Measurements from ENCODE around the gene RPL4. TPM values are rescaled to one million over a fixed set of nuclear protein-coding genes. Genes with fewer than 3 reads are reported as not detected.

The RPL4 gene
- total and polyA plus RNA-seq, 2 experiments from 2014 or later, result 2,989 to 6,082 TPM

DNA sequence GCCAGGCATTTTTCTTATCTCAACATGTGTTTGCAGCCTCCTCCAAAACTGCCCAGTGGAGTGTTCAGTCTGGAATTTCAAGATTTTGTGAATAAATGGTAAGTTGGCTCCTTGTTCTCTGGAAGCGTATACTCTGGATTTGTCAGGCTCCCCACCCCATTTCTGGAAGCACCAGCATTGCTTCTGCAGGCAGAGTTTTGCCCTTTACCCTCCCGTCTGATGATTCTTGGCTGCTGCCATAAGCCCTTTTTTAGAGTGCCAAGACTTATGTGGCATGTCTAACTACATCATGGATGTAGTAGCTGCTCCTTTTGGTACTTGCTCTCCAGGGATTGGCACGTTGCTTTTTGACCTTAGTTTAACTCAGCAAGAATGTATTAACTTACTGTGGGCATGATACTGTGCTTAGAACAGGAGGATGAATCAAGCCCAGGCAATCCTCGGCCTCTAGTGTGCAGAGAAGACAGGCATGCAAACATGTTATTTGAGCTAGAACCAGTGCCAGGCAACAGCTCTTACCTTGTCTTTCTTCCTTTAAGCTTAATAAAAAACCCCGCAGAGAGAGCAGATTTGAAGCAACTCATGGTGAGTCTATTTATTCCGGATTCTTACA lies 15.4 kb downstream of the RPL4 start:
- Histone ChIP-seq H3K4me1 (ENCODE audit: insufficient read depth) (no peaks in the 10 kb centered on the region), H3K4me3 (no peak overlapping the region), H2AFZ (no peak overlapping the region), H4K20me1 (replicated peaks; ENCODE audit: insufficient read depth) (peaks cover 8% of the 10 kb centered on the region), H3K27me3 (ENCODE audit: insufficient read depth) (no peaks in the 10 kb centered on the region), H3K9me2 (ENCODE audit: insufficient read depth) (no peaks in the 10 kb centered on the region), H3K4me2 (no peak overlapping the region), H3F3A (replicated peaks; ENCODE audit: low read depth) (0 out of 2 replicates have a peak, but pooled peaks cover 12% of the 10 kb centered on the region), H3K27ac (ENCODE audit: low read depth) (no peak overlapping the region), H3K36me3 (ENCODE audit: insufficient read depth) (peaks cover 17% of the 10 kb centered on the region), H3K79me2 (replicated peaks; ENCODE audit: insufficient read depth) (peaks cover 3% of the 10 kb centered on the region; the same call in 1 of the 2 replicates)
- Mint-ChIP-seq H3K36me3 (ENCODE audit: low read depth) (peaks cover 68% of the 10 kb centered on the region), H3K4me1 (peaks cover 3% of the 10 kb centered on the region), H3K27me3 (ENCODE audit: insufficient read depth, low read depth, poor library complexity) (peaks cover 5% of the 10 kb centered on the region), H3K4me3 (no peak overlapping the region), H3K9me3 (no peaks in the 10 kb centered on the region), H3K27ac (peak overlapping the region; percentile 32; the same call in 1 of the 2 replicates)
- DNase-seq (ENCODE audit: low spot score) (no peak), ATAC-seq (no peak)
- no peak for TF ChIP-seq STAT1 (IDR thresholded peaks at IDR 0.05; ENCODE audit: unreplicated experiment)
- no peak for TF ChIP-seq JUNB (IDR thresholded peaks at IDR 0.05; ENCODE audit: unreplicated experiment)

DNA sequence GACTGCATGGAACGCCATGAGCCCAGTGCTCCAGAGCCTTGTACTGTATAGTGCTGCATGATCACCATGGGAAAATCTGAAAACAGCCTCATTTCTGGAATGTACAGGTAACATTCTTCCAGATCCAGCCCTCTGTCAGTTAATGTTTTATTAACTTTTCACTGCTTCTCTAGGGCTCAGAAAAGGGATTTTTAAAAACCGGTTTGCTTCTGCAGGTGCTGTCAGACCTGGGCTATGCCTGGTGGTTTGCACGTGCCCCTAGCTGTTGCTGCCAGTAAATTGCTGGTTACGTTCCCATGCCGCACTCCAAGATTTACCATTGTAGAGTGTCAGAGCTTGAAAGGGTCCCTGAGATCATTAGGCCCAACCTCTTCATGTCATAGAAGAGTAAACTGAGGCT lies 16.1 kb downstream of the RPL4 start:
- peaks cover 63% of the 10 kb centered on the region for H3K36me3 Mint-ChIP-seq (ENCODE audit: low read depth)
- no peaks in the 10 kb centered on the region for H3K4me1 Mint-ChIP-seq
- no peak overlapping the region for H3K27ac Mint-ChIP-seq
- Histone ChIP-seq H3K4me3 (no peak overlapping the region), H3K36me3 (ENCODE audit: insufficient read depth) (peaks cover 9% of the 10 kb centered on the region), H2AFZ (no peak overlapping the region), H4K20me1 (replicated peaks; ENCODE audit: insufficient read depth) (peaks cover 8% of the 10 kb centered on the region; the same call in 1 of the 2 replicates), H3K27ac (ENCODE audit: low read depth) (no peak overlapping the region), H3K4me2 (no peak overlapping the region), H3K4me1 (ENCODE audit: insufficient read depth) (no peaks in the 10 kb centered on the region), H3F3A (replicated peaks; ENCODE audit: low read depth) (0 out of 2 replicates have a peak, but pooled peaks cover 10% of the 10 kb centered on the region), H3K27me3 (ENCODE audit: insufficient read depth) (no peaks in the 10 kb centered on the region), H3K79me2 (replicated peaks; ENCODE audit: insufficient read depth) (0 out of 2 replicates have a peak, but pooled peaks cover 3% of the 10 kb centered on the region), H3K9me2 (ENCODE audit: insufficient read depth) (no peaks in the 10 kb centered on the region)
- DNase-seq (ENCODE audit: low spot score), result no peak
- no peak for ATAC-seq
- H3K9me3 Mint-ChIP-seq, result no peaks in the 10 kb centered on the region
- H3K27me3 Mint-ChIP-seq (ENCODE audit: insufficient read depth, low read depth, poor library complexity), result peaks cover 8% of the 10 kb centered on the region
- no peak overlapping the region for H3K4me3 Mint-ChIP-seq
- TF ChIP-seq ZNF114 (CRISPR knock-in tag; IDR thresholded peaks at IDR 0.05) (no peak), ZNF331 (CRISPR knock-in tag; IDR thresholded peaks at IDR 0.05; ENCODE audit: low read depth) (no peak), POLR2AphosphoS5 (IDR thresholded peaks at IDR 0.05; ENCODE audit: low read depth) (no peak), JUNB (IDR thresholded peaks at IDR 0.05; ENCODE audit: unreplicated experiment) (no peak), NANOG (IDR thresholded peaks at IDR 0.05; ENCODE audit: borderline replicate concordance) (no peak), EZH2 (IDR thresholded peaks at IDR 0.05; ENCODE audit: low read depth, unreplicated experiment) (no peak)
- TF ChIP-seq, protein P1, sequence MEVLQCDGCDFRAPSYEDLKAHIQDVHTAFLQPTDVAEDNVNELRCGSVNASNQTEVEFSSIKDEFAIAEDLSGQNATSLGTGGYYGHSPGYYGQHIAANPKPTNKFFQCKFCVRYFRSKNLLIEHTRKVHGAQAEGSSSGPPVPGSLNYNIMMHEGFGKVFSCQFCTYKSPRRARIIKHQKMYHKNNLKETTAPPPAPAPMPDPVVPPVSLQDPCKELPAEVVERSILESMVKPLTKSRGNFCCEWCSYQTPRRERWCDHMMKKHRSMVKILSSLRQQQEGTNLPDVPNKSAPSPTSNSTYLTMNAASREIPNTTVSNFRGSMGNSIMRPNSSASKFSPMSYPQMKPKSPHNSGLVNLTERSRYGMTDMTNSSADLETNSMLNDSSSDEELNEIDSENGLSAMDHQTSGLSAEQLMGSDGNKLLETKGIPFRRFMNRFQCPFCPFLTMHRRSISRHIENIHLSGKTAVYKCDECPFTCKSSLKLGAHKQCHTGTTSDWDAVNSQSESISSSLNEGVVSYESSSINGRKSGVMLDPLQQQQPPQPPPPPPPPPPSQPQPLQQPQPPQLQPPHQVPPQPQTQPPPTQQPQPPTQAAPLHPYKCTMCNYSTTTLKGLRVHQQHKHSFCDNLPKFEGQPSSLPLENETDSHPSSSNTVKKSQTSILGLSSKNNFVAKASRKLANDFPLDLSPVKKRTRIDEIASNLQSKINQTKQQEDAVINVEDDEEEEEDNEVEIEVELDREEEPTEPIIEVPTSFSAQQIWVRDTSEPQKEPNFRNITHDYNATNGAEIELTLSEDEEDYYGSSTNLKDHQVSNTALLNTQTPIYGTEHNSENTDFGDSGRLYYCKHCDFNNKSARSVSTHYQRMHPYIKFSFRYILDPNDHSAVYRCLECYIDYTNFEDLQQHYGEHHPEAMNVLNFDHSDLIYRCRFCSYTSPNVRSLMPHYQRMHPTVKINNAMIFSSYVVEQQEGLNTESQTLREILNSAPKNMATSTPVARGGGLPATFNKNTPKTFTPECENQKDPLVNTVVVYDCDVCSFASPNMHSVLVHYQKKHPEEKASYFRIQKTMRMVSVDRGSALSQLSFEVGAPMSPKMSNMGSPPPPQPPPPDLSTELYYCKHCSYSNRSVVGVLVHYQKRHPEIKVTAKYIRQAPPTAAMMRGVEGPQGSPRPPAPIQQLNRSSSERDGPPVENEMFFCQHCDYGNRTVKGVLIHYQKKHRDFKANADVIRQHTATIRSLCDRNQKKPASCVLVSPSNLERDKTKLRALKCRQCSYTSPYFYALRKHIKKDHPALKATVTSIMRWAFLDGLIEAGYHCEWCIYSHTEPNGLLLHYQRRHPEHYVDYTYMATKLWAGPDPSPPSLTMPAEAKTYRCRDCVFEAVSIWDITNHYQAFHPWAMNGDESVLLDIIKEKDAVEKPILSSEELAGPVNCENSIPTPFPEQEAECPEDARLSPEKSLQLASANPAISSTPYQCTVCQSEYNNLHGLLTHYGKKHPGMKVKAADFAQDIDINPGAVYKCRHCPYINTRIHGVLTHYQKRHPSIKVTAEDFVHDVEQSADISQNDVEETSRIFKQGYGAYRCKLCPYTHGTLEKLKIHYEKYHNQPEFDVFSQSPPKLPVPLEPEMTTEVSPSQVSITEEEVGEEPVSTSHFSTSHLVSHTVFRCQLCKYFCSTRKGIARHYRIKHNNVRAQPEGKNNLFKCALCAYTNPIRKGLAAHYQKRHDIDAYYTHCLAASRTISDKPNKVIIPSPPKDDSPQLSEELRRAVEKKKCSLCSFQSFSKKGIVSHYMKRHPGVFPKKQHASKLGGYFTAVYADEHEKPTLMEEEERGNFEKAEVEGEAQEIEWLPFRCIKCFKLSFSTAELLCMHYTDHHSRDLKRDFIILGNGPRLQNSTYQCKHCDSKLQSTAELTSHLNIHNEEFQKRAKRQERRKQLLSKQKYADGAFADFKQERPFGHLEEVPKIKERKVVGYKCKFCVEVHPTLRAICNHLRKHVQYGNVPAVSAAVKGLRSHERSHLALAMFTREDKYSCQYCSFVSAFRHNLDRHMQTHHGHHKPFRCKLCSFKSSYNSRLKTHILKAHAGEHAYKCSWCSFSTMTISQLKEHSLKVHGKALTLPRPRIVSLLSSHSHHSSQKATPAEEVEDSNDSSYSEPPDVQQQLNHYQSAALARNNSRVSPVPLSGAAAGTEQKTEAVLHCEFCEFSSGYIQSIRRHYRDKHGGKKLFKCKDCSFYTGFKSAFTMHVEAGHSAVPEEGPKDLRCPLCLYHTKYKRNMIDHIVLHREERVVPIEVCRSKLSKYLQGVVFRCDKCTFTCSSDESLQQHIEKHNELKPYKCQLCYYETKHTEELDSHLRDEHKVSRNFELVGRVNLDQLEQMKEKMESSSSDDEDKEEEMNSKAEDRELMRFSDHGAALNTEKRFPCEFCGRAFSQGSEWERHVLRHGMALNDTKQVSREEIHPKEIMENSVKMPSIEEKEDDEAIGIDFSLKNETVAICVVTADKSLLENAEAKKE (CRISPR knock-in tag; IDR thresholded peaks at IDR 0.05), result no peak
- TF ChIP-seq, protein P2, sequence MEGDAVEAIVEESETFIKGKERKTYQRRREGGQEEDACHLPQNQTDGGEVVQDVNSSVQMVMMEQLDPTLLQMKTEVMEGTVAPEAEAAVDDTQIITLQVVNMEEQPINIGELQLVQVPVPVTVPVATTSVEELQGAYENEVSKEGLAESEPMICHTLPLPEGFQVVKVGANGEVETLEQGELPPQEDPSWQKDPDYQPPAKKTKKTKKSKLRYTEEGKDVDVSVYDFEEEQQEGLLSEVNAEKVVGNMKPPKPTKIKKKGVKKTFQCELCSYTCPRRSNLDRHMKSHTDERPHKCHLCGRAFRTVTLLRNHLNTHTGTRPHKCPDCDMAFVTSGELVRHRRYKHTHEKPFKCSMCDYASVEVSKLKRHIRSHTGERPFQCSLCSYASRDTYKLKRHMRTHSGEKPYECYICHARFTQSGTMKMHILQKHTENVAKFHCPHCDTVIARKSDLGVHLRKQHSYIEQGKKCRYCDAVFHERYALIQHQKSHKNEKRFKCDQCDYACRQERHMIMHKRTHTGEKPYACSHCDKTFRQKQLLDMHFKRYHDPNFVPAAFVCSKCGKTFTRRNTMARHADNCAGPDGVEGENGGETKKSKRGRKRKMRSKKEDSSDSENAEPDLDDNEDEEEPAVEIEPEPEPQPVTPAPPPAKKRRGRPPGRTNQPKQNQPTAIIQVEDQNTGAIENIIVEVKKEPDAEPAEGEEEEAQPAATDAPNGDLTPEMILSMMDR (conservative IDR thresholded peaks at IDR 0.05; ENCODE audit: low read depth in 2 of 2), result no peak
- TF ChIP-seq, protein P3, sequence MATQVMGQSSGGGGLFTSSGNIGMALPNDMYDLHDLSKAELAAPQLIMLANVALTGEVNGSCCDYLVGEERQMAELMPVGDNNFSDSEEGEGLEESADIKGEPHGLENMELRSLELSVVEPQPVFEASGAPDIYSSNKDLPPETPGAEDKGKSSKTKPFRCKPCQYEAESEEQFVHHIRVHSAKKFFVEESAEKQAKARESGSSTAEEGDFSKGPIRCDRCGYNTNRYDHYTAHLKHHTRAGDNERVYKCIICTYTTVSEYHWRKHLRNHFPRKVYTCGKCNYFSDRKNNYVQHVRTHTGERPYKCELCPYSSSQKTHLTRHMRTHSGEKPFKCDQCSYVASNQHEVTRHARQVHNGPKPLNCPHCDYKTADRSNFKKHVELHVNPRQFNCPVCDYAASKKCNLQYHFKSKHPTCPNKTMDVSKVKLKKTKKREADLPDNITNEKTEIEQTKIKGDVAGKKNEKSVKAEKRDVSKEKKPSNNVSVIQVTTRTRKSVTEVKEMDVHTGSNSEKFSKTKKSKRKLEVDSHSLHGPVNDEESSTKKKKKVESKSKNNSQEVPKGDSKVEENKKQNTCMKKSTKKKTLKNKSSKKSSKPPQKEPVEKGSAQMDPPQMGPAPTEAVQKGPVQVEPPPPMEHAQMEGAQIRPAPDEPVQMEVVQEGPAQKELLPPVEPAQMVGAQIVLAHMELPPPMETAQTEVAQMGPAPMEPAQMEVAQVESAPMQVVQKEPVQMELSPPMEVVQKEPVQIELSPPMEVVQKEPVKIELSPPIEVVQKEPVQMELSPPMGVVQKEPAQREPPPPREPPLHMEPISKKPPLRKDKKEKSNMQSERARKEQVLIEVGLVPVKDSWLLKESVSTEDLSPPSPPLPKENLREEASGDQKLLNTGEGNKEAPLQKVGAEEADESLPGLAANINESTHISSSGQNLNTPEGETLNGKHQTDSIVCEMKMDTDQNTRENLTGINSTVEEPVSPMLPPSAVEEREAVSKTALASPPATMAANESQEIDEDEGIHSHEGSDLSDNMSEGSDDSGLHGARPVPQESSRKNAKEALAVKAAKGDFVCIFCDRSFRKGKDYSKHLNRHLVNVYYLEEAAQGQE (IDR thresholded peaks at IDR 0.05; ENCODE audit: unreplicated experiment), result no peak
